Activated CD4-positive, alpha-beta T cell treated with anti-CD3 and anti-CD28 coated beads, Interleukin-2, amount 10 ng/mL, durations not matched to agents 7 days and 5 days (primary cell): ENCODE measurements around the gene NDUFA7. TPM values are rescaled to one million over a fixed set of nuclear protein-coding genes. Genes with fewer than 3 reads are reported as not detected.
"Not testable (repeated sequence)": the region's sequence is repeated elsewhere in the genome, so short reads cannot be mapped to it uniquely, and the experiment has no call there.

Experiments
- CTCF ChIA-PET: fragments of 350-600 bp; sonication (Branson Sonifier 250); formaldehyde crosslinking; loops from one replicate; lab custom pipeline; 2021; ENCODE audit warnings: antibody characterized with exemption; lab: Charles Lee
- POLR2A ChIA-PET: fragments of 350-600 bp; sonication (Branson Sonifier 250); formaldehyde crosslinking; loops from one replicate; lab custom pipeline; 2021; ENCODE audit warnings: antibody characterized with exemption; lab: Charles Lee
- DNase-seq: peaks from one replicate; pipeline ENCODE4 v3.0.0-alpha.2; 2020
- H3K27ac Mint-ChIP-seq: one replicate; pipeline ENCODE4 v1.8.0; 2021; ENCODE audit warnings: mild to moderate bottlenecking, moderate library complexity, mixed read lengths
- H3K27me3 Mint-ChIP-seq: one replicate; pipeline ENCODE4 v1.8.0; 2021; ENCODE audit warnings: mixed read lengths
- H3K36me3 Mint-ChIP-seq: one replicate; pipeline ENCODE4 v1.8.0; 2021; ENCODE audit warnings: low read depth, mixed read lengths
- H3K4me1 Mint-ChIP-seq: one replicate; pipeline ENCODE4 v1.8.0; 2021; ENCODE audit warnings: mixed read lengths
- H3K4me3 Mint-ChIP-seq: one replicate; pipeline ENCODE4 v1.8.0; 2021; ENCODE audit warnings: mild to moderate bottlenecking, moderate library complexity, mixed read lengths
- H3K9me3 Mint-ChIP-seq: one replicate; pipeline ENCODE4 v1.8.0; 2021; ENCODE audit warnings: mixed read lengths
- total RNA-seq, 2 experiments: library from RNA; stranded (reverse); gene quantifications; one replicate each; pipeline ENCODE4 v1.2.3, GENCODE V29; 2021

NDUFA7 gene
- total RNA-seq, 2 experiments from 2014 or later, result 61.8 to 65.6 TPM

DNA sequence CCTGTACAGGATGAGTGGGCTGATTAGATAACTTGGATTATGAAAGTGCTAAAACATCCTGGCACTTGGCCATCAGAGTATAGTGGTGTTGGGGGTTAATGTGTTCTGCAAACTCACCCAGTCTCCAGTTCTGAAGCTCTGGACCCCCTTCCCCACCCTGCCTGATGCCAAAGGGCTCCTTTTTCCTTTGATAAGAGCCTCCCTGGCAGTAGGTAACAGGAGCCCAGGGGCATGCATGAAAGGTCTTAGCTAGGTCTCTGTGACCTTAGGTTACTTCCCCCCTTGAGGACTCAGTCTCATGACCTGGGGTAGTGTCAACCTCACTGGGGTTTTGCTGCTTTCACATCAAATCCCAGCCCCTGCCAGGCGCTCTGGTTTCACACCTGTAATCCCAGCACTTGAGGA, 2.6 kb upstream of the NDUFA7 start:
- Mint-ChIP-seq H3K27ac (no peak overlapping the region), H3K4me3 (peak overlapping the region; percentile 100), H3K27me3 (peaks cover 10% of the 10 kb centered on the region), H3K9me3 (no peaks in the 10 kb centered on the region), H3K36me3 (peaks cover 26% of the 10 kb centered on the region), H3K4me1 (peaks cover 38% of the 10 kb centered on the region)
- no peak for DNase-seq
- ChIA-PET POLR2A (interaction anchor here (0.7 to 1.0 kb wide), 2 partner anchors 9 to 21 kb away, joined by 3 read pairs; no protein-coding TSS in a partner anchor), CTCF (interaction anchor here (0.6 to 1.4 kb wide), 4 partner anchors 10 to 229 kb away, joined by 3 to 4 read pairs (median 4); no protein-coding TSS in a partner anchor)

DNA sequence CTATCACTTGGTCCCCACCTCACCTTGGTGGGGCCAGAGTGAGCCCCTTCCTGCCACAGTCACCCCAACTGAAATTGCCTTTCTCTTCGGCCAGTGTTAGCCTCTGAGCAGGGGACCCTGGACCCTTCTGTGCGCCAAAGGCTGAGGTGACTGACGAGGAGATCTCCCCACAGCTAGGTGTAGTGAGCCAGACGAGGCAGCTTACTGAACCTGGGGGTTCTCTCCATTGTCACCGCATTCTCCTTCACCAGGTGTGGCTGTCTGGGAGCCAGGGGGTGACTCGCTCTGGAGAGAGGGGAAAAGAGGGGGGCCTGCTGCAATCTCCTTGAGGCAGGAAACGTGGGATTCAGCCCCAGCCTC, 1.4 kb upstream of the NDUFA7 start:
- CTCF ChIA-PET, result no interaction called here
- H3K9me3 Mint-ChIP-seq, result no peaks in the 10 kb centered on the region
- H3K4me1 Mint-ChIP-seq, result peaks cover 38% of the 10 kb centered on the region
- H3K4me3 Mint-ChIP-seq, result peak overlapping the region; percentile 100
- H3K36me3 Mint-ChIP-seq, result peaks cover 26% of the 10 kb centered on the region
- no peak overlapping the region for H3K27ac Mint-ChIP-seq
- POLR2A ChIA-PET, result no interaction called here
- no peak for DNase-seq
- H3K27me3 Mint-ChIP-seq, result peaks cover 4% of the 10 kb centered on the region

DNA sequence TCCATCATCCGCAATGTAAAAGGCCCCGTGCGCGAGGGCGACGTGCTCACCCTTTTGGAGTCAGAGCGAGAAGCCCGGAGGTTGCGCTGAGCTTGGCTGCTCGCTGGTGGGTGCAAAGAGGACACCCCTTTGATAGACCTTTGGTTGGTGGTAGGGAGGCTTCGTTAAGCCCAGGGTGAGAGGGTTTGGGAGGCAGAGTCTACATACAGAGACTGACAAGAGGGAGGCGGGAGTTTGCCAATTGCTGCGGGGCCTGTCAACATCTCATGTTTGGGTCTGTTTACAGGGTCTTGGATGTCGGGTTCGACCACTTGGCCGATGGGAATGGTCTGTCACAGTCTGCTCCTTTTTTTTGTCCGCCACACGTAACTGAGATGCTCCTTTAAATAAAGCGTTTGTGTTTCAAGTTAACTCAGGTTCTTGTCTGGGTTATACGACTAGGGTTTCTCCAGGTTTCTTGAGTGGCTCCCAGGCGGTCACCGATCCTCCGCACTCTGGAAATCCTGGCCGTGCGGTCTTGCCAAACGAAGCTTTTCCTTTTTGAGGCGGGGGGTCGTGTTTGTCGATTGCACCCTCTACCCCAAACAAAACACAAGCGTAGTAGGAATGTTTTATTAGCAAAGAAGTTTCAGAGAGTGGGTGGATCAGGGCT, 937 bp upstream of the NDUFA7 start:
- H3K27me3 Mint-ChIP-seq, result peaks cover 4% of the 10 kb centered on the region
- peak overlapping the region; percentile 100 for H3K27ac Mint-ChIP-seq
- ChIA-PET POLR2A (no interaction called here), CTCF (no interaction called here)
- DNase-seq, result no peak
- peaks cover 39% of the 10 kb centered on the region for H3K4me1 Mint-ChIP-seq
- H3K36me3 Mint-ChIP-seq, result peaks cover 26% of the 10 kb centered on the region
- no peaks in the 10 kb centered on the region for H3K9me3 Mint-ChIP-seq
- peak overlapping the region; percentile 100 for H3K4me3 Mint-ChIP-seq

DNA sequence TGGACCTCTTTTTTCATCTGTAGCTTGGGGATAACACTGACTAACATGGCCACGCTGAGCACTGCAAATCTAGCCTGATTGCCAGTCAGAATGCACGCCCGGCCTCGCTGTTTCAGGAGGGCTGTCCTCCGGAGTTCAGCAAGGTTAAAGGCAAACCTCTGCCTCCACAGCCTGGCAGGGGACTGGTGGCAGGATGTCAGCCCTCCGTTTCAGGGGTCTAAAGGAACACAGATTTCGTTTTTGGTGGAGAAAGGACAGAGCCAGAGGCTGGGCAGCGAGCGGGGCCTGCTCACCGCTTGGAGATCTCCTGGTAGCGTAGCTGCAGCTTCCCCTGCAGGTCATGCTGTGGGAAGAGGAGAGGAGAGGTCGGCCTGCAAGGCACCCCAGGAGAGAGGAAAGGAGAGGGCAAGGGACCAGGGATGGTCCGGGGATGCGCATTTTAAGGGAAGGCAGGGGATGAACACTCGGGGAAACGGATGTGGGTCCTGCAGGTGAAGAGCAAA, 560 bp downstream of the NDUFA7 start:
- H3K4me1 Mint-ChIP-seq, result peaks cover 42% of the 10 kb centered on the region
- peak overlapping the region; percentile 100 for H3K27ac Mint-ChIP-seq
- ChIA-PET CTCF (interaction anchor here (1.6 kb wide), 1 partner anchor 15 kb away, joined by 4 read pairs; no protein-coding TSS in a partner anchor), POLR2A (interaction anchor here (0.6 kb wide), 1 partner anchor 69 kb away, joined by 4 read pairs; the partner anchor contains the start of gene RAB11B)
- H3K9me3 Mint-ChIP-seq, result no peaks in the 10 kb centered on the region
- peaks cover 27% of the 10 kb centered on the region for H3K36me3 Mint-ChIP-seq
- peak overlapping the region; percentile 100 for H3K4me3 Mint-ChIP-seq
- H3K27me3 Mint-ChIP-seq, result no peaks in the 10 kb centered on the region
- peak; percentile 32 for DNase-seq

DNA sequence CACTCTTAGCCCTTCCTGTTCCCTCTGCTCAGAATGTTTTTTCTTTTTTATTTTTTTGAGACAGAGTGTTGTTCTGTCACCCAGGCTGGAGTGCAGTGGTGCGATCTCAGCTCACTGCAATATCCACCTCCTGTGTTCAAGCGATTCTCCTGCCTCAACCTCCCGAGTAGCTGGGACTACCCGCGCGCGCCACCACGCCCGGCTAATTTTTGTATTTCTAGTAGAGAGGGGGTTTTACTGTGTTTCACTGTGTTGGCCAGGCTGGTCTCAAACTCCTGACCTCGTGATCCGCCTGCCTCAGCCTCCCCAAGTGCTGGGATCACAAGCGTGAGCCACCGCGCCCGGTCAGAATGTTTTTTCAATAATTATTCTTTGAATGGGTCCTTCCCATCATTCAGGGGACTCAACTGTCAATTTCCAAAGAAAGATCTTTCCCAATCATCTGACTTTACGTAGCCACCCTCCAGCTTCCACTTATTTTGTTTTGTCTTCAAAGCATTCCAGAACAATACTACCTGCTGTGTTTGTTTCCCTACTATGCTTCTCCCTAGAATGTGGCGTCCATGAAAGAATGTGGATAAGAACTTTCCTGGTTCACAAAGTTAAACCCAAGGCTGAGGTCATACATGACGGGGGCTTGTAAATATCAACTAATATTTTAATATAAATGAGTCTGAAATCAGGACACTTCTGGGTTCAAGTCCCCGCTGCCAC, 1.2 kb downstream of the NDUFA7 start:
- ChIA-PET POLR2A (no interaction called here), CTCF (interaction anchor here (0.9 to 1.6 kb wide), 2 partner anchors 14 to 259 kb away, joined by 3 to 4 read pairs; no protein-coding TSS in a partner anchor)
- no peaks in the 10 kb centered on the region for H3K9me3 Mint-ChIP-seq
- peaks cover 42% of the 10 kb centered on the region for H3K4me1 Mint-ChIP-seq
- peak overlapping the region; percentile 100 for H3K4me3 Mint-ChIP-seq
- no peaks in the 10 kb centered on the region for H3K27me3 Mint-ChIP-seq
- peak overlapping the region; percentile 100 for H3K27ac Mint-ChIP-seq
- H3K36me3 Mint-ChIP-seq, result peaks cover 31% of the 10 kb centered on the region
- DNase-seq, result no peak

DNA sequence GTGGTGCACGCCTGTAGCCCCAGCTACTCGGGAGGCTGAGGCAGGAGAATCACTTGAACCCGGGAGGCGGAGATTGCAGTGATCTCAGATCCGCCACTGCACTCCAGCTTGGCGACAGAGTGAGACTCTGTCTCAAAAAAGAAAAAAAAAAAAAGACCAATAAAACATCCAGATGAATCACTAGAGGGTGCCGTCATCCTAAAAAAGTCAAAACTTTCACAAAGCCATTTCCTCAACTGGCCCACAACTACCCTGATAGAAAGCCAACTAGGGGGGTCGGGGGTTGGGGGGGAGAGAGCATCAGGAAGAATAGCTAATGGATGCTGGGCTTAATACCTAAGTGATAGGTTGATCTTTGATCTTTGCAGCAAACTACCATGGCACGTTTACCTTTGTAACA, 2.3 kb downstream of the NDUFA7 start:
- not testable (repeated sequence) for H3K9me3 Mint-ChIP-seq, H3K4me3 Mint-ChIP-seq
- H3K4me1 Mint-ChIP-seq, result peaks cover 41% of the 10 kb centered on the region

DNA sequence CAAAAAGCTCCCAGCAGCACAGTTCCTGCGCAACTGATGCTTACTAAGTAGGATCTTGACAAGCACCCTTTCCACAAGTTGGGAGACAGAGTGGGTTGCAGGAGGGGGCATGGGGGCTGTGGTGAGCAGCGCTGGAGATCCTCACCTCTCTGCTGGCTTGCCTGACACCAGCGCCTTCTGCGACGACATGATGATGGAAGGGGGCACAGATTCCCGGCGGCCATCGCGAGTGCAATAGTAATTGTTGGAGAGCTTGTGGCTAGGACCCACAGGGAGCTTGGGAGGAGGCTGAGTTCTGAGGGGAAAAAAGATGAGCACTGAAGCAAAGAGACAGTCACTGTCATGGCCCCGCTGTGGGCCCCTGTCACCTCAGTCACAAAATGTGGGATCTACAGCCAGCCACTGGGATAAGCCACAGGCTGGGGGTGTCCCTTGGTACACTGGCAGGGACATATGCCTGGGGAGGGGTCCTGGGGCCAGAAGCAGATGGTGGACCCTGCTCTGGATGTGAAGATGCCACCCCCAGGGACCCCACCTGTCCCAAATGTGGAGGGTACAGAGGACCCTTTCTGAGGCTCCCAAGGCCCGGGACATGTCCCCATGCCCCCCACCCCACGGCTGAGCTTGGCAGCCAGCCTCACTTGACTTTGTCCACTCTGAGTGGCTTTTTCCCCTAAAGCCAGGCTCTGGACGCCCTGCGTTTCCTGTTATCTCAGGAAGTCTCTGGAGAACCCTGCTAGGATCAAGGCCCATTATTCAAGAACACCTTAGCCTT, 4.6 kb downstream of the NDUFA7 start:
- POLR2A ChIA-PET, result no interaction called here
- H3K4me1 Mint-ChIP-seq, result peaks cover 21% of the 10 kb centered on the region
- H3K27ac Mint-ChIP-seq, result no peak overlapping the region
- no peak overlapping the region for H3K4me3 Mint-ChIP-seq
- peaks cover 14% of the 10 kb centered on the region for H3K36me3 Mint-ChIP-seq
- CTCF ChIA-PET, result no interaction called here
- no peaks in the 10 kb centered on the region for H3K27me3 Mint-ChIP-seq
- H3K9me3 Mint-ChIP-seq, result no peaks in the 10 kb centered on the region
- DNase-seq, result no peak

More for the DNA sequence above, 2.3 kb downstream of the NDUFA7 start:
- peak overlapping the region; percentile 64 for H3K27ac Mint-ChIP-seq
- peaks cover 31% of the 10 kb centered on the region for H3K36me3 Mint-ChIP-seq
- H3K27me3 Mint-ChIP-seq, DNase-seq: not testable (repeated sequence)
- ChIA-PET POLR2A (interaction anchor here (0.6 kb wide), 1 partner anchor 417 kb away, joined by 6 read pairs; no protein-coding TSS in a partner anchor), CTCF (interaction anchor here (0.6 to 0.9 kb wide), 4 partner anchors 139 to 375 kb away, joined by 3 to 5 read pairs (median 3); no protein-coding TSS in a partner anchor)

DNA sequence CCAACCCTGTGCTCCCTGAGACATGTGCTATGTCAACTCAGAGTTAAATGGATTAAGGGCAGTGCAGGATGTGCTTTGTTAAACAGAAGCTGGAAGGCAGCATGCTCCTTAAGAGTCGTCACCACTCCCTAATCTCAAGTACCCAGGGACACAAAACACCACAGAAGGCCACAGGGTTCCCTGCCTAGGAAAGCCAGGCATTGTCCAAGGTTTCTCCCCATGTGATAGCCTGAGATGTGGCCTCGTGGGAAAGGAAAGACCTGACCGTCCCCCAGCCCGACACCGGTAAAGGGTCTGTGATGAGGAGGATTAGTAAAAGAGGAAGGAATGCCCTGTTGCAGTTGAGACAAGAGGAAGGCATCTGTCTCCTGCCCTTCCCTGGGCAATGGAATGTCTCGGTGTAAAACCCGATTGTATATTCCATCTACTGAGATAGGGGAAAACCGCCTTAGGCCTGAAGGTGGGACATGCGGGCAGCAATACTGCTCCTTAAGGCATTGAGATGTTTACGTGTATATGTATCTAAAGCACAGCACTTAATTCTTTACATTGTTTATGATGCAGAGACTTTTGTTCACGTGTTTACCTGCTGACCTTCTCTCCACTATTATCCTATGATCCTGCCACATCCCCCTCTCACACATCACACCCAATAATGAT, 6.1 kb downstream of the NDUFA7 start:
- POLR2A ChIA-PET, CTCF ChIA-PET: not testable (repeated sequence)

DNA sequence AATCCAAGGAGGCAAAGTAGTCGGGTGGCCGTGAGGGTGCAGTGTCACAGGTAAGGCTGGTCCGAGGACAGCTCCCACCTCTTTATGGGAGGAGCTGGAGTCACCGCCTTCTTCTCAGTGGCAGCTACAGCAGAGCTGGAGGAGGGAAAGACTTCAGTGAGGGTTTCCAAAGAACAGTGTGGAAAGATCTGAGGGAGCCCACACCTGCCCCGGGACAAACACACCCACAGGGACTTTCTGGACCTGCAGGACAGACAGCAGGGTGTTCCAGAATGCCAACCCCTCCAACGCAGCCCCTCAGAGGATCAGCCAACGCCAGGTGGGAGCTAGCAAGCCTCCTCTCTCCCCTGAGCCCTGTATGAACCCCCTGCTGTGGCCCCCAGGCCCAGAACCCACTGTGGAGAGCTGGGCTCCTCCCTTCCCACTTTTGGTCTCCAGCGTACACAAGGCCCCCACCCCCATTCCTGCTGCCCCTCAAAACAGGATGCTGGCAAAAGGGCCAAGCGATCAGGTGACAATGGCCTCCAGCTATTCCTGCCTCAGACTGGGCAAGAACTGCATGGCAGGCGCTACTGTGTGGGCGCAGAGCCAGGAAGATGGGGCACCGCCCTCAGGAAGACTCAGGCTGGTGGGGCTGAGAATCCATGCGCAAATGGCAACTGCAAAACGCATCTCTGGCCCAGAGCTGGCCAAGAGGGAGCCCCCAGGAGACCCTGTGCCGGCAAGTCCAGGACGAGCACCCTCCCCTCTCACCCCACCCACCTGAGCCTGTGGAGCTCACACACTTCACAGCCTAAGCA, 9.5 kb downstream of the NDUFA7 start:
- Mint-ChIP-seq H3K4me1 (peaks cover 27% of the 10 kb centered on the region), H3K27me3 (no peaks in the 10 kb centered on the region), H3K36me3 (peaks cover 21% of the 10 kb centered on the region), H3K4me3 (no peak overlapping the region), H3K27ac (no peak overlapping the region), H3K9me3 (no peaks in the 10 kb centered on the region)
- DNase-seq, result no peak
- CTCF ChIA-PET, result interaction anchor here (0.6 to 1.1 kb wide), 4 partner anchors 9 to 367 kb away, joined by 3 to 4 read pairs (median 4); no protein-coding TSS in a partner anchor
- POLR2A ChIA-PET, result no interaction called here

More for the DNA sequence above, 6.1 kb downstream of the NDUFA7 start:
- not testable (repeated sequence) for H3K27ac Mint-ChIP-seq, H3K27me3 Mint-ChIP-seq, H3K4me3 Mint-ChIP-seq, H3K9me3 Mint-ChIP-seq, DNase-seq
- H3K36me3 Mint-ChIP-seq, result peaks cover 14% of the 10 kb centered on the region
- peaks cover 14% of the 10 kb centered on the region for H3K4me1 Mint-ChIP-seq

DNA sequence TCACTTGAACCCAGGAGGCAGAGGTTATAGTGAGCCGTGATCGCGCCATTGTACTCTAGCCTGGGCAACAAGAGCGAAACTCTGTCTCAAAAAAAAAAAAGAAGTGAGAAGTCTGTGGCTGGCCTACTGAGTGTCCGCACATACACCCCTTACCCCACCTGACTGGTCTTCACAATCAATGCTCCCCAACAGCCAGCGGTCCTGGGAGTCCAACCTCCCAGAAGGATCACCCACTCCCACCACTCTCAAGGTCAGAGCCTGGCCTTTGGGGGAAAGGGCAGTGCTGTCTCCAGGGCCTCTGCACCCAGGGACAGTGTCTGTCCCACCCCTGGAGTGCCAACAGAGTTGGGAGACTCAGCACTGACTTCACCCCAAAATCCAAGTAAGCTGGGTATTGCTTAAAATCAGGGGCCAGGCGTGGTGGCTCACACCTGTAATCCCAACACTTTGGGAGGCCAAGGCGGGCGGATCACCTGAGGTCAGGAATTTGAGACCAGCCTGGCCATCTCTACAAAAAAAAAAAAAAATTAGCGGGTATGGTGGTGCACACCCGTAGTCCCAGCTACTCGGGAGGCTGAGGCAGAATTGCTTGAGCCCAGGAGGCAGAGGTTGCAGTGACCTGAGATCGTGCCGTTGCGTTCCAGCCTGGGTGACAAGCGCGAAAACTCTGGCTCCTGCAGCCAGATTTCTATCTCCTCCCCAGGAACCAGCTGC, 10.7 kb downstream of the NDUFA7 start:
- peaks cover 34% of the 10 kb centered on the region for H3K4me1 Mint-ChIP-seq
- H3K36me3 Mint-ChIP-seq, result peaks cover 18% of the 10 kb centered on the region
- H3K9me3 Mint-ChIP-seq, result no peaks in the 10 kb centered on the region
- ChIA-PET CTCF (interaction anchor here (0.9 to 1.1 kb wide), 3 partner anchors 8 to 366 kb away, joined by 3 to 4 read pairs (median 4); no protein-coding TSS in a partner anchor), POLR2A (no interaction called here)
- DNase-seq, result no peak
- no peak overlapping the region for H3K4me3 Mint-ChIP-seq
- H3K27me3 Mint-ChIP-seq, result no peaks in the 10 kb centered on the region
- no peak overlapping the region for H3K27ac Mint-ChIP-seq

DNA sequence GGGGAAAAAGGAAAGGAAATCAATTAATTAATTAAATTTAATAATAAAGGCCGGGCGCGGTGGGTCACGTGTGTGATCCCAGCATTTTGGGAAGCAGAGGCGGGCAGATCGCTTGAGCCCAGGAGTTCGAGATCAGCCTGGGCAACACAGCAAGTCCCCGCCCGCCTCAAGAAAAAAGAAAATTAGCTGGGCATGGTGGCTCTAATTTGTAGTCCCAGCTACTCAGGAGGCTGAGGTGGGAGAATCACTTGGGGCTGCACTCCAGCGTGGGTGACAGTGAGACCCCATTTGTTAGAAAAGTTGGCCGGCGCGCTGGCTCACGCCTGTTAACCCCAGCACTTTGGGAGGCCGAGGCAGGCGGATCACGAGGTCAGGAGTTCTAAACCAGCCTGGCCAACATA, 12.3 kb downstream of the NDUFA7 start:
- no peaks in the 10 kb centered on the region for H3K27me3 Mint-ChIP-seq
- peaks cover 35% of the 10 kb centered on the region for H3K4me1 Mint-ChIP-seq
- peak overlapping the region; percentile 79 for H3K27ac Mint-ChIP-seq
- no peak for DNase-seq
- ChIA-PET CTCF (no interaction called here), POLR2A (no interaction called here)
- peak overlapping the region; percentile 78 for H3K4me3 Mint-ChIP-seq
- peaks cover 22% of the 10 kb centered on the region for H3K36me3 Mint-ChIP-seq
- no peaks in the 10 kb centered on the region for H3K9me3 Mint-ChIP-seq
